WTC11 (cell line): ENCODE data around the gene KIAA1958. TPM values are rescaled to one million over a fixed set of nuclear protein-coding genes. Genes with fewer than 3 reads are reported as not detected.

Source experiments
- ATAC-seq: fragments of 200-7000 bp; cut with Tn5 transposase; 2 replicates; pipeline ENCODE4 v1.10.0; 2021; ENCODE audit warnings: mild to moderate bottlenecking, moderate library complexity
- CTCF ChIA-PET: fragments of 300-600 bp; sonication (Branson Sonifier 250); formaldehyde crosslinking; loops from one replicate; lab custom pipeline; 2021; ENCODE audit warnings: antibody characterized with exemption; lab: Charles Lee
- POLR2A ChIA-PET: fragments of 350-600 bp; sonication (Branson Sonifier 250); formaldehyde crosslinking; loops from one replicate; lab custom pipeline; 2021; ENCODE audit warnings: antibody characterized with exemption; lab: Charles Lee
- DNase-seq: peaks from one replicate; pipeline ENCODE4 v3.0.0; 2021; ENCODE audit warnings: low spot score
- H3K27ac Mint-ChIP-seq: 2 replicates; pipeline ENCODE4 v1.8.0; 2021; ENCODE audit warnings: mixed read lengths
- H3K27me3 Mint-ChIP-seq: 2 replicates; pipeline ENCODE4 v1.8.0; 2021; ENCODE audit warnings: low read depth, mild to moderate bottlenecking, moderate library complexity, mixed read lengths
- H3K36me3 Mint-ChIP-seq: 2 replicates; pipeline ENCODE4 v1.8.0; 2021; ENCODE audit warnings: mixed read lengths
- H3K4me1 Mint-ChIP-seq: 2 replicates; pipeline ENCODE4 v1.8.0; 2022; ENCODE audit warnings: mixed read lengths
- H3K4me3 Mint-ChIP-seq: 2 replicates; pipeline ENCODE4 v1.8.0; 2021; ENCODE audit warnings: mild to moderate bottlenecking, moderate library complexity, mixed read lengths
- H3K9me3 Mint-ChIP-seq: 2 replicates; pipeline ENCODE4 v1.8.0; 2021; ENCODE audit warnings: mixed read lengths
- AFF4 ChIP-seq: sonication (generic); formaldehyde crosslinking; IDR thresholded peaks from 2 replicates; pipeline ENCODE4 v1.8.1; 2023; ENCODE audit warnings: mild to moderate bottlenecking, missing genetic modification reagents, borderline replicate concordance
- ATF1 ChIP-seq: sonication (generic); formaldehyde crosslinking; IDR thresholded peaks from 2 replicates; pipeline ENCODE4 v1.8.1; 2023; ENCODE audit warnings: mild to moderate bottlenecking, moderate library complexity, missing genetic modification reagents
- ATF6 ChIP-seq: sonication (generic); formaldehyde crosslinking; IDR thresholded peaks from 2 replicates; pipeline ENCODE4 v1.8.1; 2023; ENCODE audit warnings: mild to moderate bottlenecking, missing genetic modification reagents
- CREM ChIP-seq: sonication (generic); formaldehyde crosslinking; IDR thresholded peaks from 2 replicates; pipeline ENCODE4 v1.8.1; 2022; ENCODE audit warnings: mild to moderate bottlenecking, missing genetic modification reagents, moderate library complexity
- E2F1 ChIP-seq: sonication (generic); formaldehyde crosslinking; IDR thresholded peaks from 2 replicates; pipeline ENCODE4 v1.8.0; 2022; ENCODE audit warnings: mild to moderate bottlenecking, missing genetic modification reagents
- E2F4 ChIP-seq: sonication (generic); formaldehyde crosslinking; IDR thresholded peaks from 2 replicates; pipeline ENCODE4 v1.8.1; 2022; ENCODE audit warnings: low read depth, mild to moderate bottlenecking, moderate library complexity, missing genetic modification reagents, borderline replicate concordance
- HMGXB4 ChIP-seq: sonication (generic); formaldehyde crosslinking; IDR thresholded peaks from 2 replicates; pipeline ENCODE4 v1.8.1; 2023; ENCODE audit warnings: mild to moderate bottlenecking, moderate library complexity, missing genetic modification reagents
- IRF1 ChIP-seq: sonication (generic); formaldehyde crosslinking; IDR thresholded peaks from 2 replicates; pipeline ENCODE4 v1.8.0; 2023; ENCODE audit warnings: missing genetic modification reagents
- NFE2L1 ChIP-seq: sonication (generic); formaldehyde crosslinking; IDR thresholded peaks from 2 replicates; pipeline ENCODE4 v1.8.1; 2023; ENCODE audit warnings: missing genetic modification reagents
- NR3C1 ChIP-seq: sonication (generic); formaldehyde crosslinking; conservative IDR thresholded peaks from 2 replicates; pipeline ENCODE4 v1.8.1; 2023; ENCODE audit warnings: low read depth, mild to moderate bottlenecking, missing genetic modification reagents
- PREB ChIP-seq: sonication (generic); formaldehyde crosslinking; IDR thresholded peaks from 2 replicates; pipeline ENCODE4 v1.8.1; 2022; ENCODE audit warnings: mild to moderate bottlenecking, missing genetic modification reagents, moderate library complexity, borderline replicate concordance
- STAT6 ChIP-seq: sonication (generic); formaldehyde crosslinking; conservative IDR thresholded peaks from 2 replicates; pipeline ENCODE4 v1.8.1; 2023; ENCODE audit warnings: mild to moderate bottlenecking, low read depth, missing genetic modification reagents, moderate library complexity
- TCF7 ChIP-seq: sonication (generic); formaldehyde crosslinking; IDR thresholded peaks from 2 replicates; pipeline ENCODE4 v1.8.0; 2022; ENCODE audit warnings: mild to moderate bottlenecking, low read depth, missing genetic modification reagents, moderate library complexity
- ZNF219 ChIP-seq: sonication (generic); formaldehyde crosslinking; IDR thresholded peaks from 2 replicates; pipeline ENCODE4 v1.8.0; 2023; ENCODE audit warnings: missing genetic modification reagents, mild to moderate bottlenecking, borderline replicate concordance
- ZNF317 ChIP-seq: sonication (generic); formaldehyde crosslinking; IDR thresholded peaks from 2 replicates; pipeline ENCODE4 v1.8.1; 2023; ENCODE audit warnings: low read depth, mild to moderate bottlenecking, moderate library complexity, missing genetic modification reagents, borderline replicate concordance
- ZNF425 ChIP-seq: fragments of 250-450 bp; sonication (Bioruptor Pico); conservative IDR thresholded peaks from 2 replicates; pipeline ENCODE4 v1.9.0; 2021; ENCODE audit warnings: mild to moderate bottlenecking
- ZNF671 ChIP-seq: fragments of 250-450 bp; sonication (Bioruptor Pico); IDR thresholded peaks from 2 replicates; pipeline ENCODE4 v1.8.0; 2021; ENCODE audit warnings: mild to moderate bottlenecking
- total RNA-seq: library from RNA; stranded (reverse); gene quantifications from 3 replicates; pipeline ENCODE4 v1.2.3, GENCODE V29; 2021

KIAA1958 gene
- total RNA-seq, 1 experiment from 2014 or later, result 41.0 TPM

GRCh38 chr9:112569186-112569585, 82.6 kb downstream of the KIAA1958 start:
- H3K27me3 Mint-ChIP-seq, result no peaks in the 10 kb centered on the region
- POLR2A ChIA-PET, result interaction anchor here (0.5 to 0.7 kb wide), 2 partner anchors 82 to 163 kb away, joined by 3 read pairs; partner anchors contain the start of gene KIAA1958
- TF ChIP-seq AFF4 (no peak), CREM (CRISPR knock-in tag) (no peak), TCF7 (no peak), PREB (no peak), E2F1 (no peak), IRF1 (CRISPR knock-in tag) (no peak), ZNF317 (CRISPR knock-in tag) (no peak), ZNF671 (CRISPR knock-in tag) (no peak), ZNF219 (CRISPR knock-in tag) (no peak), NFE2L1 (CRISPR knock-in tag) (no peak)
- no peak overlapping the region for H3K27ac Mint-ChIP-seq
- peaks cover 28% of the 10 kb centered on the region for H3K4me1 Mint-ChIP-seq
- peaks cover 3% of the 10 kb centered on the region; the same call in 1 of the 2 replicates for H3K9me3 Mint-ChIP-seq
- no peaks in the 10 kb centered on the region for H3K36me3 Mint-ChIP-seq
- no peak for ATAC-seq
- CTCF ChIA-PET, result no interaction called here
- H3K4me3 Mint-ChIP-seq, result no peak overlapping the region
- DNase-seq, result no peak

- Mint-ChIP-seq H3K4me3 (no peak overlapping the region), H3K4me1 (peaks cover 28% of the 10 kb centered on the region), H3K27me3 (no peaks in the 10 kb centered on the region), H3K36me3 (peaks cover 13% of the 10 kb centered on the region), H3K9me3 (peaks cover 3% of the 10 kb centered on the region; the same call in 1 of the 2 replicates), H3K27ac (peak overlapping the region; percentile 14; the same call in 1 of the 2 replicates)
- CTCF ChIA-PET, result no interaction called here
- DNase-seq, result no peak
- ATAC-seq, result no peak
- POLR2A ChIA-PET, result no interaction called here
- TF ChIP-seq ZNF425 (CRISPR knock-in tag), result no peak
- no peak for TF ChIP-seq ZNF671 (CRISPR knock-in tag)
- no peak for TF ChIP-seq NR3C1 (CRISPR knock-in tag)
- no peak for TF ChIP-seq E2F4 (CRISPR knock-in tag)
- TF ChIP-seq HMGXB4 (CRISPR knock-in tag), result no peak
- no peak for TF ChIP-seq STAT6
- TF ChIP-seq ATF1, result no peak
- no peak for TF ChIP-seq ATF6 (CRISPR knock-in tag)
Measured at GRCh38 chr9:112570671-112571167, 84.1 kb downstream of the KIAA1958 start.
